Glutamatergic neuron (in vitro differentiated cells): Measurements from ENCODE around the gene TPRG1L. TPM values are rescaled to one million over a fixed set of nuclear protein-coding genes. Genes with fewer than 3 reads are reported as not detected.

ENCODE experiments used
- DNase-seq: peaks from one replicate; pipeline ENCODE4 v3.0.0; 2022
- H3K27ac Mint-ChIP-seq: one replicate; pipeline ENCODE4 v1.8.0; 2020; ENCODE audit warnings: mild to moderate bottlenecking, mixed read lengths, inconsistent platforms; ENCODE audit not compliant: unreplicated experiment
- H3K27me3 Mint-ChIP-seq: one replicate; pipeline ENCODE4 v1.8.0; 2020; ENCODE audit warnings: mild to moderate bottlenecking, moderate library complexity, mixed read lengths, inconsistent platforms; ENCODE audit not compliant: unreplicated experiment
- H3K36me3 Mint-ChIP-seq: one replicate; pipeline ENCODE4 v1.8.0; 2020; ENCODE audit warnings: mild to moderate bottlenecking, mixed read lengths, inconsistent platforms; ENCODE audit not compliant: unreplicated experiment
- H3K4me1 Mint-ChIP-seq: one replicate; pipeline ENCODE4 v1.8.0; 2020; ENCODE audit warnings: mild to moderate bottlenecking, low read depth, mixed read lengths, inconsistent platforms; ENCODE audit not compliant: unreplicated experiment
- H3K4me3 Mint-ChIP-seq: one replicate; pipeline ENCODE4 v1.8.0; 2020; ENCODE audit warnings: mild to moderate bottlenecking, mixed read lengths, inconsistent platforms; ENCODE audit not compliant: unreplicated experiment
- H3K9me3 Mint-ChIP-seq: one replicate; pipeline ENCODE4 v1.8.0; 2020; ENCODE audit warnings: mild to moderate bottlenecking, moderate library complexity, mixed read lengths, inconsistent platforms; ENCODE audit not compliant: unreplicated experiment
- CTCF ChIP-seq: fragments of 200-600 bp; sonication (generic); IDR thresholded peaks from one replicate; pipeline ENCODE4 v1.5.0; 2021; ENCODE audit not compliant: partially characterized antibody, unreplicated experiment
- total RNA-seq: library from RNA; stranded (reverse); fragmentation: NEBNext Ultra II Directional; extraction: Animal tissue kit (Norgen Biotek cat#: 25700); gene quantifications from one replicate; pipeline ENCODE4 v1.2.1, GENCODE V29; 2021; ENCODE audit not compliant: unreplicated experiment

TPRG1L gene
- total RNA-seq, 1 donor from 2014 or later, result 43.1 TPM

DNA sequence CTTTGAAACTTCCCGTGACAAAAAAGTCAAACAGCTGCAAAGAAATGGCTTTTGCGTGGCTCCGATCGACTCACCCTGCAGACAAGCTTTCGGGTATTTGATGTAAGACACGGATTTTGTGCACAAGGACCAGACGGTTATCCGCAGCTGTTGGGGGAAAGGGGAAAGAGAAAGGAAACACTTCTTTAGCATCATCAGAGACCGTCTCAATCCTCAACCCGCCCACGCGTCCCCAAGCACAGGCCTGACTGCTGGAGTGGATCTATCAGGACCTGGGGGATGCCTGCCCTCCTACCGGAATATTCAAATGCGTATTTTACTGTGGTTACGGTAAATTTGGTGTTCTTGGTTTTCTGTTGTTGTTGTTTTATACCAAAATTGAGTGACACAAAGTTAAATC is 13.9 kb downstream of the TPRG1L start:
- no peak for TF ChIP-seq CTCF
- no peaks in the 10 kb centered on the region for H3K27me3 Mint-ChIP-seq

DNA sequence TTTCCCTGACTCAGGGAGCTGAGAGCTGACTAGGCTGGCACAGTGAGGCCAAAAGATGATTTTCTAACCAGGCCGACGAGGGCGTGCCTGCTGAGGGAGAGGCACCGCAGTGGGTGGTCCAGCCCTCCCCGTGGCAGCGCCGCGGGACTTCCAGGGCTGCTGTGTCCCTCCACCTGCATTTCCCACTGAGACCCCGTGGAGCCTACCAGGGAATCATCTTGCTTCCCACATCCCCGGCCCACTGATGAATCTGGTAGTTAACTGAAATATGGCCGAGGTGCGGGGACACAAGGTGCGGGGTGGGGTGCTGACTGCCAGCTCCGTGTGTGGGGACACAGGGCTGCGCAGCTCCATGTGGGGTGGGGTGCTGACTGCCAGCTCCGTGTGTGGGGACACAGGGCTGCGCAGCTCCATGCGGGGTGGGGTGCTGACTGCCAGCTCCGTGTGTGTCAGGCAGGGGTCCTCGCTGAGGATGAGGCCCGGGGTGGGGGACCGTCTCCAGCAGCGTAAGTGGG is 14.6 kb downstream of the TPRG1L start:
- Mint-ChIP-seq H3K27ac (no peak overlapping the region), H3K4me3 (no peak overlapping the region), H3K36me3 (peaks cover 10% of the 10 kb centered on the region), H3K9me3 (no peaks in the 10 kb centered on the region), H3K4me1 (peaks cover 1% of the 10 kb centered on the region), H3K27me3 (no peaks in the 10 kb centered on the region)
- no peak for TF ChIP-seq CTCF
- no peak for DNase-seq

More for the DNA sequence above, 13.9 kb downstream of the TPRG1L start:
- H3K9me3 Mint-ChIP-seq, result no peaks in the 10 kb centered on the region
- DNase-seq, result no peak
- no peak overlapping the region for H3K27ac Mint-ChIP-seq
- H3K4me1 Mint-ChIP-seq, result peaks cover 1% of the 10 kb centered on the region
- H3K36me3 Mint-ChIP-seq, result peaks cover 10% of the 10 kb centered on the region
- no peak overlapping the region for H3K4me3 Mint-ChIP-seq

GRCh38 chr1:3640121-3640837 is 15.5 kb downstream of the TPRG1L start:
- H3K9me3 Mint-ChIP-seq, result no peaks in the 10 kb centered on the region
- no peaks in the 10 kb centered on the region for H3K27me3 Mint-ChIP-seq
- peaks cover 10% of the 10 kb centered on the region for H3K36me3 Mint-ChIP-seq
- no peak overlapping the region for H3K4me3 Mint-ChIP-seq
- no peak overlapping the region for H3K27ac Mint-ChIP-seq
- no peak for DNase-seq
- no peak for TF ChIP-seq CTCF
- peaks cover 1% of the 10 kb centered on the region for H3K4me1 Mint-ChIP-seq

GRCh38 chr1:3641046-3641760 is 16.4 kb downstream of the TPRG1L start:
- Mint-ChIP-seq H3K27me3 (no peaks in the 10 kb centered on the region), H3K27ac (no peak overlapping the region), H3K4me1 (peaks cover 1% of the 10 kb centered on the region), H3K9me3 (no peaks in the 10 kb centered on the region), H3K4me3 (peak overlapping the region; percentile 26), H3K36me3 (peaks cover 10% of the 10 kb centered on the region)
- DNase-seq, result no peak
- TF ChIP-seq CTCF, result no peak

- Mint-ChIP-seq H3K27me3 (no peaks in the 10 kb centered on the region), H3K4me1 (peaks cover 1% of the 10 kb centered on the region), H3K36me3 (peaks cover 5% of the 10 kb centered on the region), H3K9me3 (no peaks in the 10 kb centered on the region), H3K27ac (no peak overlapping the region), H3K4me3 (no peak overlapping the region)
- TF ChIP-seq CTCF, result no peak
- no peak for DNase-seq
These were observed 17.0 kb downstream of the TPRG1L start for GRCh38 chr1:3641816-3642215.
